Esophagus squamous epithelium (tissue), 5 donors: ENCODE results near the gene GRK5. TPM values are rescaled to one million over a fixed set of nuclear protein-coding genes. Genes with fewer than 3 reads are reported as not detected.
A peak's percentile ranks its signal among the peaks of the same experiment; 100 is the strongest.

Experiments
- DNase-seq: peaks from one replicate; lab custom pipeline; 2025; lab: John Stamatoyannopoulos, UW
- H3K27ac ChIP-seq, 4 donors: fragments of 200-600 bp; sonication (generic); one replicate each; pipeline ENCODE4 v1.5.1; 2016 to 2019; ENCODE audit warnings: mild to moderate bottlenecking in 1 of 4
- H3K27me3 ChIP-seq, 4 donors: fragments of 200-600 bp; sonication (generic); 1 replicate in 3 of 4; 2 replicates in 1 of 4; pipeline versions ENCODE4 v1.5.1 to v1.6.0; 2017 to 2021; ENCODE audit warnings: antibody characterized with exemption in 1 of 4
- H3K36me3 ChIP-seq, 3 donors: fragments of 200-600 bp; sonication (generic); one replicate each; pipeline ENCODE4 v1.5.1; 2016 to 2019
- H3K4me1 ChIP-seq, 3 donors: fragments of 200-600 bp; sonication (generic); one replicate each; pipeline ENCODE4 v1.5.1; 2017 to 2019
- H3K4me3 ChIP-seq, 4 donors: fragments of 200-600 bp; sonication (generic); 1 replicate in 3 of 4; 2 replicates in 1 of 4; pipeline ENCODE4 v1.5.1; 2016 to 2019; ENCODE audit warnings: mild to moderate bottlenecking in 2 of 4, moderate library complexity in 1 of 4
- H3K9me3 ChIP-seq, 3 donors: fragments of 200-600 bp; sonication (generic); one replicate each; pipeline ENCODE4 v1.5.1; 2016 to 2019
- POLR2A ChIP-seq, 4 donors: fragments of 450-650 bp; IDR thresholded peaks; one replicate each; pipeline ENCODE4 v1.6.1; 2017; ENCODE audit warnings: antibody characterized with exemption in 4 of 4, mild to moderate bottlenecking in 4 of 4, moderate library complexity in 3 of 4
- WGBS, 2 donors: methylation state at CpG; one replicate each; pipeline ENCODE4 v1.1.5; 2018; 5-methylcytosine and 5-hydroxymethylcytosine counted together
- intact Hi-C: fragments of 100-400 bp; cut with DNase I; formaldehyde crosslinking; loops from one replicate; pipeline ENCODE4 v1.15.0; 2022
- total RNA-seq, 4 donors: library from RNA; depleted of rRNA; stranded (reverse); fragments of >200 nt; gene quantifications; one replicate each; pipeline ENCODE4 v1.1.0, GENCODE V29; 2016
- TF ChIP-seq, protein P1 (sequence below), 6 experiments: fragments of 450-650 bp in 4 of 6; fragments of 200-600 bp in 2 of 6; sonication (generic) in 2 of 6; IDR thresholded peaks; one replicate each; pipeline ENCODE4 v1.5.1; 2016 to 2019; ENCODE audit warnings: antibody characterized with exemption in 6 of 6, mild to moderate bottlenecking in 4 of 6, moderate library complexity in 4 of 6
- donor health status: DM: yes; HTN: yes; CAD: no.

The GRK5 gene
- total RNA-seq, 4 donors from 2014 or later: 2.4 to 18.9 (median 6.3) TPM

DNA sequence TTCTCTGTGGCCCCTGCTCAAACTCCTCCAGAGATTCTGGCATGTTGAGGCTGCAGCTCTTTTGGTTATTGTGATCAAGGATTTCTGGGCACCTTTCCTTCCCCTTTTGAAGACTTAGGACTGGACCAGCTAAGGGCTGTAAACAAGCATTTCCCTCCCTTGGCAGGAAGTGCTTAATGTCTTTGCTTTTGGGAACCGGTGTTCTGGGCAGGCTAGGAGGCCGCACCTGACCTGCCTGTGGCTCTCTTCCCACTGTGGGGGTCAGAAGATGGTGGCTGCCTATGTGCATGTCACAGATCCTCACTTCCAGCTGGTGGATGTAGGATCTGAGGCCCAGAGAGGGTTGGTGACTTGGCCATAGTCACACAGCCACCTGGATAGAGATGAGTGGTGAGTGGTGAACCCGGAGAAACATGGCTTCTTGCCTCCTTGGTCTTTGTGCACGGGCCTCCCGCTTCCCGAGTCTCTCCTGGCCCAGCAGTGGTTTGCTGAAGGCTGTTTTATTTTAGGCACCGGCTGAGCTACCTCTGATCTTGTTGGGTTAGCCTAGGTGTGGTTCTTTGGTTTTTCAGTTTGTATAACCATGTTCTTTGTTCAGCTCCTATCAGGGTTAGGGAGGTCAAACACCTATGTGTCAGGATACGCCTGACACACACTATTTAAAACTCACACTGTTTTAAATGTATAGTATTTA, 82.0 kb downstream of the GRK5 start:
- H3K9me3 ChIP-seq: no peaks in the 10 kb centered on the region
- H3K27ac ChIP-seq: peak overlapping the region; percentile 27 to 84 (median 70)
- no peak overlapping the region for H3K4me3 ChIP-seq
- peaks cover 8 to 85% (median 49%) of the 10 kb centered on the region in 3 donors for H3K4me1 ChIP-seq
- intact Hi-C loops: no loop called here
- no peaks in the 10 kb centered on the region for H3K27me3 ChIP-seq
- H3K36me3 ChIP-seq: no peaks in the 10 kb centered on the region
- DNase-seq: no peak
- 74 to 96% methylated on average over 6 of the region's 8 CpGs for WGBS, 2 donors
- no peak for TF ChIP-seq POLR2A (IDR thresholded peaks at IDR 0.05)
- TF ChIP-seq, protein P1, sequence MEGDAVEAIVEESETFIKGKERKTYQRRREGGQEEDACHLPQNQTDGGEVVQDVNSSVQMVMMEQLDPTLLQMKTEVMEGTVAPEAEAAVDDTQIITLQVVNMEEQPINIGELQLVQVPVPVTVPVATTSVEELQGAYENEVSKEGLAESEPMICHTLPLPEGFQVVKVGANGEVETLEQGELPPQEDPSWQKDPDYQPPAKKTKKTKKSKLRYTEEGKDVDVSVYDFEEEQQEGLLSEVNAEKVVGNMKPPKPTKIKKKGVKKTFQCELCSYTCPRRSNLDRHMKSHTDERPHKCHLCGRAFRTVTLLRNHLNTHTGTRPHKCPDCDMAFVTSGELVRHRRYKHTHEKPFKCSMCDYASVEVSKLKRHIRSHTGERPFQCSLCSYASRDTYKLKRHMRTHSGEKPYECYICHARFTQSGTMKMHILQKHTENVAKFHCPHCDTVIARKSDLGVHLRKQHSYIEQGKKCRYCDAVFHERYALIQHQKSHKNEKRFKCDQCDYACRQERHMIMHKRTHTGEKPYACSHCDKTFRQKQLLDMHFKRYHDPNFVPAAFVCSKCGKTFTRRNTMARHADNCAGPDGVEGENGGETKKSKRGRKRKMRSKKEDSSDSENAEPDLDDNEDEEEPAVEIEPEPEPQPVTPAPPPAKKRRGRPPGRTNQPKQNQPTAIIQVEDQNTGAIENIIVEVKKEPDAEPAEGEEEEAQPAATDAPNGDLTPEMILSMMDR (IDR thresholded peaks at IDR 0.05): no peak

DNA sequence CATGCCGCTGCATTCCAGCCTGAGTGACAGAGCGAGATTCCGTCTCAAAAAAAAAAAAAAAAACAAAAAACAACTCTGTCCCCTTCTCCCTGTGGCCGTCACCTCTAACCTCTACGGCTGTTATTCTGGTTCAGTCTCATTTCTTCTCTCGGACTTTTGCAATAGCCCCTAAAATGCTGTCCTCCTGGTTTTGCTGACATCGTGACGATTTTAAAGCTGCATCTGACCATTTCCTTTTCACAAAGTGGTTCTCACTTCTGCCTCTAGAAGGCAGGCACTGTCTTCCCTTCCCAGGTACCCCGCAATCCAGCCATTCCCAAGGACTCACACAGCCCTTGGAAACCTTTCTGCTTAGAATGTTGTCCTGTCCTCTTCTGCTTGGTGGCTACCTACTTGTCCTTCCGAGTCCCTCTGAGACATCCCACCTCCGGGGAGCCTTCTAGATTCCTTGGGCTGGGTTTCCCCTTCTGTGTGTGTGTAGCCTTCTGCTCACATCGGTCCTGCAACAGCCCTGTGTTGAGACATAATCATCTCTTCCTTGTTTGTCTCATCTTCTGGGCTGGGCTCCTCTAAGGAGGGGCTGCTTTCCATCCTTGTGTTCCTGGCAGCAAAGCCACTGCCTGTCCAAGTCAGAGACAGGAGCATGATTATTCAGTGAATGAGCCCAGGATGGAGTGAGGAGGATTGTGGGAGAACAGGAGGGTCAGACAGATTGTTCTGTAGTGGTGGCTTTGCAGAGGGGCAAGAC, 83.1 kb downstream of the GRK5 start:
- no peaks in the 10 kb centered on the region for H3K9me3 ChIP-seq
- peaks cover 8 to 74% (median 38%) of the 10 kb centered on the region in 3 donors for H3K4me1 ChIP-seq
- peak overlapping the region in 3 of 4 donors; percentile 52 to 84 (median 59) for H3K27ac ChIP-seq
- intact Hi-C loops: no loop called here
- TF ChIP-seq POLR2A (IDR thresholded peaks at IDR 0.05): no peak
- TF ChIP-seq, protein P1 (IDR thresholded peaks at IDR 0.05): peak in 1 of 6 experiments; percentile 6
- WGBS, 2 donors: 55 to 64% methylated on average over 10 to 12 of the region's 12 CpGs
- H3K27me3 ChIP-seq: no peaks in the 10 kb centered on the region
- no peak overlapping the region for H3K4me3 ChIP-seq
- H3K36me3 ChIP-seq: no peaks in the 10 kb centered on the region
- DNase-seq: no peak

DNA sequence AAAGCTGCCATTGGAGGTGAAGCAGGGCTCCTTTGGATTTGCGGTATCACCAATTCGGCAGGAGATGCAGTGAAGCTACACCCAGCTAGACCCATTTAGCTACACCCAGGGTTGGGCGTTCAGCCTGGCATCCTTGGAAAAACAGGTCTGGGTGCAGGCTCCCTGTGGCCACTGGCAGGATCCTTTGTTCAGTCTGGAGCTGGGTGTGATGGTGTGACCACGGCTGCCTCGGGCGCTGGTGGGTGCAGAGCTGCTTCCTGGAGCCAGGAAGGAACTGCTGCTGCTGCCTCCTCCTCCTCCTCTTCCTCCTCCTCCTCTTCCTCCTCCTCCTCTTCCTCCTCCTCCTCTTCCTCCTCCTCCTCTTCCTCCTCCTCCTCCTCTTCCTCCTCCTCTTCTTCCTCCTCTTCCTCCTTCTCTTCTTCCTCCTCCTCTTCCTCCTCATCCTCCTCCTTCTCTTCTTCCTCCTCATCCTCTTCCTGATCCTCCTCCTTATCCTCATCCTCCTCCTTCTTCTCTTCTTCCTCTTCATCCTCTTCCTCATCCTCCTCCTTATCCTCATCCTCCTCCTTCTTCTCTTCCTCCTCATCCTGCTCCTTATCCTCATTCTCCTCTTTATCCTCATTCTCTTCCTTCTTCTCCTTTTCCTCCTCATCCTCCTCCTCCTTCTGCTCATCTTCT, 84.0 kb downstream of the GRK5 start:
- H3K4me3 ChIP-seq: no peak overlapping the region
- H3K9me3 ChIP-seq: no peaks in the 10 kb centered on the region
- no peaks in the 10 kb centered on the region for H3K27me3 ChIP-seq
- 52 to 60% methylated on average over 6 of the region's 6 CpGs for WGBS, 2 donors
- TF ChIP-seq, protein P1 (IDR thresholded peaks at IDR 0.05): no peak
- no peak for TF ChIP-seq POLR2A (IDR thresholded peaks at IDR 0.05)
- no peak for DNase-seq
- H3K36me3 ChIP-seq: no peaks in the 10 kb centered on the region
- H3K27ac ChIP-seq: peak overlapping the region in 3 of 4 donors; percentile 52 to 59 (median 52)
- intact Hi-C loops: no loop called here
- H3K4me1 ChIP-seq: peaks cover 8 to 65% (median 32%) of the 10 kb centered on the region in 3 donors

DNA sequence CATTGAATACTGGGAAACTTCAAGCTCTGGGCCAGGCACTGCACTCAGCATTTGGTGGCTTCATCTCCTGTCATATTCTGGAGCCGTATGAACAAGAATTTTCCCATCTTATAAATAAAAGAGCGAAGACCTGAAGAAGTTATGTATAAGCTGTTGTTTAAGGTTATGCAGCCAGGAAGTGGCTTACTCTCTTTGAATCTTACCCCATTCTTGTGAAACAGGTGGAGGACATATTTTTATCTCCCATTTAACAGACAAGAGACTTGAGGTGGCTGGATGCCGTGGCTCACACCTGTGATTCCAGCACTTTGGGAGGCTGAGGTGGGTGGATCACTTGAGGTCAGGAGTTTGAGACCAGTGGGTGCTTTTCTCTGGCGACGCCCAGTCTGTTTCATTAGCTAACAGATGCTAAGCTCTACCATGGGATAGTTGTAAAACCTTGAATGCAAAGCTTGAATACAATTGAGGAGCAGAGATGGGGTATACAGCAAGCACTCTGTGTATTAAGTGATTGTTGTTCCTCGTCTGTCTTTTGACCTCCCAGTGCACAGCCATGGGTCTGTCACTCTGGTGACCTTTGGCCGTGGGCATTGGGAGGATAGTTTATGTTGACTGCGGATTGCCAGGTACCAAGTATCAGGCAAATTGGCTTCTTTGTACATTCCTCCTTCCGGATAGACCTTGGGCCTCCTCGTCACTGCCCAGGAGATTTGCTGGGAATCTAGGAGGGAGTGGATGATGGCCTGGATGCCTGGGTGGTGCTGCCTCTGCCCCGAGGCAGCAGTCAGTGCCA, 85.8 kb downstream of the GRK5 start:
- Histone ChIP-seq H3K9me3 (no peaks in the 10 kb centered on the region), H3K27ac (peak overlapping the region in 1 of 4 donors; percentile 6), H3K4me3 (no peak overlapping the region), H3K4me1 (peaks cover 8 to 49% (median 27%) of the 10 kb centered on the region in 3 donors), H3K27me3 (no peaks in the 10 kb centered on the region), H3K36me3 (no peaks in the 10 kb centered on the region)
- no peak for TF ChIP-seq POLR2A (IDR thresholded peaks at IDR 0.05)
- TF ChIP-seq, protein P1 (IDR thresholded peaks at IDR 0.05): no peak
- intact Hi-C loops: no loop called here
- WGBS, 2 donors: 73 to 84% methylated on average over 9 to 11 of the region's 11 CpGs
- no peak for DNase-seq
